ENCODE data around the gene ADSS2.

ADSS2 gene

DNA sequence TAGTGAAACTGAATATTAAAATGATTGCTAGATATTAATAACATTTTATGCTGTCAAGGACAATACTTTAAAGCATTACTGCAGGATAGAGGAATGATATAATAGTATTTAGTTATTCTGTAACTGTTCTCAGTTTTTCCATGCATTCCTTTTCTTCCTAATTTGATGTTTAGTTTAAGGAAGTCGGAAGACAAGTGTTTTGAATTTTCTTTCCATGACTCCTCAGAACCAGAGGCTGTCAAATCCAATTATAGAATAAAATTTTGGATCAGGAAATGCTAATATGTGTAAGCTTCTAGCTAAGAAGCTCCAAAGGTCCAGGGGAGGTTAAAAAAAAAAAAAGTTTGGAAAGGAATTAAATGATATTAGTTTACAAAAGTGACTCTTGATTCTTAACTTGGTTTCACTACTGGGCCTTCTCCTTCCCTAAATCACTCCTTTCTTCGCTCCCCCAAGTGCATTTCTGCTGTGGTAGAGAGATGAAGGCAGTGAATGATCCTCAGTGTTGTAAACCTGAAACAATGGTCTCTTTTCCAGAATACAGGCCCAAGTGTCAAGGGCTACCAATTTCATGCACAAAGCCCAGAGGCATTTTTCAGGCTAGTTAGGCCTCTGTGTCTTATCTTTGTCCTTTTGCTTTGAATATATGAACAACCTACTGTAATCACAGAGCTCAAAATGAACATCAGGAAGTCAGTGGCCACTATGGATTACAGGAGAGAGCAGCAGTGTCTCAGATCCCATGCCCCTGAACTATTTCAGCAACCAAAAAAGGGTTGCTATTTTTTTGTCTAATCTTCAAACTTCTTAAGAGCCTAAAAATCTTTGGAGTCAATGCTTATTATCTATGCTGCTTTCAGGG, 6.2 kb downstream of the ADSS2 start:
- peak; percentile 51 for DNase-seq

DNA sequence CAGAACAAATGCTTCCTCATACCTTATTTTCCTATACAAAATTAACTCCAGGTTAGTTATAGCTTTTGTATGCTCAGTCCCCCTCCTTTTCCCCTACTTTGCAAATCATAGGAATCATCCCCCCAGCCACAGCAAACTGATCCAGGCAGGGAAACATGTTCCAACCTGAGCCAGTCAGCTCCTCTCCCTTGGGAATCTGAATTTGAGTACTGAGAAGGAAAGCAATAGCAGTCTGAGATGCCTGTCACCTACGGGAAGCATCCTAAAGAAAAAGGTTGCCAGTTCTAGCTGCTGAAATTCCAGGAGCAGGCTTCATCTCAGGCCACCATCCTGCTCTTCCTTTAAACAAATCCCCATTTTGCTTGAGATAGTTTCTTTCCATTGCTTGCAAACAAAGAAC, 6.9 kb downstream of the ADSS2 start:
- DNase-seq, result peak; percentile 34

DNA sequence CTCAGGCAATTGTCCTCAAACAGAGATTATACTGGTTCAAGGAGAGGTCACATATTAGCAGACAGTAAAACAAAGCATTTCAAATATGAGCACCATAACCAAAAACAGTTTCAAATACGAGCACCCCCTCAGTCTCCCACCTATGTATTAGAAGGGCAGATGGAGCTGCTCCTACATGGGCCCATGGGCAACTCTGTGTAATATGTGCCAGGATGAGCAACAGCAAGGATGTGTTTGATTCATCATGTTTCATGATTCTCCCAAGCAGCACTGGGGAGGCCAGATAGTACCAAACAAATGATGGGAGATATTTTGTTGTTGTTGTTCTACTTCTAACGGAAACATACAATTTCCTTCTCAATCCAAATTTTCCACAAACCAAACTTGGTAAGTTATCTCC, 8.9 kb downstream of the ADSS2 start:
- DNase-seq, result no peak

DNA sequence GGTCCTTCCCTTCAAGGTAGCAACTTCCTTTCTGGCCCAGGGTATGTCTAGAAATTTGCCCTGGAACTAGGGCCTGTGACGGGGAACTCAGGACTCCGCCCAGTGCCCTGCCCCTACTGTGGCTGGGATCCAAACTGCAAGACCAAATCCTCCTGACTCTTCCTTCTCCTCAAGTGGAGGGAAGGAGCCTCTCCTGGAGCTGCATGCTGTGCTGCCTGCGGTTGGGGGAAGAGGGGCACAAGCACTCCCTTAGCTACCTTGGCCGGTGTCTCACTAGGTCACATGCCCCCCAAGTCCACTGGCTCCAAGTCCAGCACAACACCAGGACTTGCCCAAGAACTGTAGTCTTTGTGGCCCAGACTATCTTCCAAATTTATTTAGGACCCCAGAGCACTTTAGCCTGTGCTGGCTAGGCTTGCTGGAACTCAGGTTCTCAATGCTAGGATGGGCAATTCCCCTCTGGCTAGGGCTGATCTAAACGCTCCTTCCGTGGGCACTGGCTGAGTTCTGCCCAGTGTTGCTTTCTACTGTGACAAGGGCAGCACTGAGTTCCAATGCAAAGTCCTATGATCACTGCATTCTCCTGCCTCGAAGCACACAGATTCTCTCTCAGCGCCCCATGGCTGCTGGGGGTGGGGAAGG, 12.2 kb downstream of the ADSS2 start:
- no peak for DNase-seq

DNA sequence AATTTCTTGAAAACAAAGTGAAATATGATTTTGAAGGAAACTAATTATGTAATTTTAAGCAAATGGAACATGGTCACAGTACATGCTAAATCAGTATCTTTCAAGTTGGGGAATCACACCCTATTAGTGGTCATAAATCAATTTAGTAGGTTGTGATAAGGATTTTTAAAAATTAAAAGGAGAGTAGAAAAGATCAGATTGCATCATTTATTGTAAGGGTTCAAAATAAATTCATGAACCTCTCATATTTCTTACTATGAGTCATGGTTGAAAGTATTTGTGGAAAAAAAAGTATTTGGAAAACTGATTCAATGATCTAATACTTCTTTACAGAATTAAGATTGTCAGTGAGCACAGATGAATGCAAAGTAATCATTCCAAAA, 14.6 kb downstream of the ADSS2 start:
- DNase-seq, result peak; percentile 69

DNA sequence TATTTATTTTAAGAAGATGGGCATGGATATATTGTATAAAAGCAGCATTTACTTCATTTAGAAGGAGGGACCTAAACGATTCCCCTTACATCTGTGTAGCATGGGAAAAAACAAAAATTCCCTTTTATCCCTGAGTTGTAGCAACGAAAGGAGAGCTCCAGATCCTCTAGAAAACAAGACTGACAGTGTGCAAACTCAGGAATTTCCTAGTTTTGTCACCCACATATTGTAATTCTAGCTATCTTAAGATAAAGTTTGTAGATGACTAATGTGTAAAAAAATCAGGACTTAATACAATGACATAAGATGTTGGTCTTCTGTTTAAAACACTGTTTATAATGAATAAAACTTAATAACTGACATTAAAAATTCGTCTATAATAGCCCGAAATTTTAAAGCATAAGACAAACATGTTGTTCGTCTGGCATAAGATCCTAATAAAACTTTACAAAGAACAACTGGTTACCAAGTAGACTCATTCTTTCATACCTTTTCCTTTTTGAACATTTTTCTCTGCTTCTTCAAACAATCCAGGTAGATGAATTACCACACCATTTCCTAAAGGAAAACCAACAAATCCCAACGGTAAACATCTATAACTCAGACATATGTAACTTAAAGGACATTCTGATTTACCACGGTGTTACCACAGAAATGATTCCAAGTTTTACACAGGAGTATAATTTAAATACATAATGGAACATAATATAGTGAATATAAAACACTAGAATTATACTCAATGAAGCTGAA, 15.2 kb downstream of the ADSS2 start:
- peak; percentile 72 for DNase-seq

DNA sequence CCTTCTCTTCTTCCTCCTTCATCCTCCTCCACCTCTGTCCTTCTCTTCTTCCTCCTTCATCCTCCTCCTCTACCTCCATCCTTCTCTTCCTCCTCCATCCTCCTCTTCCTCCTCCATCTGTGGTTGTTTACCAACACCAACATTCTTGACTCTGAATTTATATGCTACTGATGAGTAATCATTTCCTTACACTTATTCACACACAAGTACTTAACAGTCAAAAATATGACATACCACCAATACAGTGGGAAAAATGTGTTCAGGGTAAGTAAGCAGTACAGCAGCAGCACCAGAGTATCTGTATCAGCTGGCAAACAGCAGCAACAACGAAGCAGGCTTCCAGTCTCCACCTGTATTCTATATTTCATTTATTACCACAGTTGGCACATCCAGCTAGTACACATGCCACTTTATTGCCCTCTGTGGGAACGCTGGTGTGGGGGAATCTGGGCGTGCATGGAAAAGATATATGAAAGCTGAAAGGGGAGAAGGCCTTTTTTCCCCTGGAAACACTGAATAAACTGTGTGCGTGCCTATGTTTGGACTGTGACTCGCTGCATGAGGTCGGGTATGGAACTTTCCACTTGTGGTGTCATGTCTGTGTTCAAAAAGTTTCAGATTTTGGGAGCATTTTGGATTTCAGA, 16.0 kb downstream of the ADSS2 start:
- DNase-seq, result peak; percentile 82

DNA sequence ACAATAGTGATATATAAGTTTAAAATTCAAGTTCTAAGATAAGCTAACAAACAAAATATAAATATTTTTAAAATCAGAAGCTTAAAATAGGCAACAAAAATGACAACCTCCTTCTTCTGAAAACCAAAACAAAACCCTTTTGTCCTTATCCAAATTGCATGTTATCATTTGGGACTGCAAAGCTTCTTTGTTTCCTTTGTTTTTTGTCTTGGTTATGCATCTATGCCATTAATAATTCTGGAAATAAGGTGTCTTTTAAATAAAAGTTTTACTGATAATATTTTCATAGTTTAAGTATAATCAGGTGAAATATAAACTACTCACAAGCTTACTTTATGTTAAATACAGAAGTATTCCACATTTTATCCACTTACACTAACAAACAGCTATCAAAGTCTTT, 20.5 kb downstream of the ADSS2 start:
- no peak for DNase-seq

DNA sequence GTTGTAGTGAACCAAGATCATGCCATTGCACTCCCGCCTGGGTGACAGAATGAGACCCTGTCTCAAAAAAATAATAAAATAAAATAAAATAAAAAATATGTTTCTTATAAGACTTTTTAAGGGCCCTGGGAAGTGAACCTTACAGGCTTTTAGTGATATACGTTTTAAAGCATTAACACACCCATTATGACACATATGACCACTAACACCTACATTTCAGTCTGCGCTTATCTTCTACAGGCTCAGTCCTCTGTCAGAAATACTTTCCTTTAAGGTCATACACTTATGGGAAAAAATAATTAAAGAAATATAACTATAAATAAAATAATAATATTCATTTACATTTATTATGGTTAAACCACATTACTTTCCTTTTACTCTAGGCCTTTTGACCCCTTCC, 21.9 kb downstream of the ADSS2 start:
- DNase-seq, result no peak

DNA sequence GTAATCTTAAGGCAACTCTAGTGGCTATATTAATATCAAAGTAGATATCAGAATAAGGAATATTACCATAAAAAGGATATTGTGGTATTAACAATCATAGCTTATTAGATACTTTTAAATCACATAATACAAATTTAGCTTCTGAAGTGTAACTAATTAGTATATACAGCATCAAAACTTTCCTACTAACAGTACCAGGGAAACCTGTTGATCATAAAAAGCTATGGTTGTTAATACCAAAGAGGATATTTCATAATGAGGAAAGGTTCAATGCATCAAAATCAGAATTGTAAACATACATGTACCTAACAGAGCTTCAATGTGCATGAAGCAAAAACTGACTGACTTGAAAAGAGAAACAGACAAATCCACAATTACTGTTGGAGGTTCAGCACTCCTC, 24.1 kb downstream of the ADSS2 start:
- DNase-seq, result no peak

DNA sequence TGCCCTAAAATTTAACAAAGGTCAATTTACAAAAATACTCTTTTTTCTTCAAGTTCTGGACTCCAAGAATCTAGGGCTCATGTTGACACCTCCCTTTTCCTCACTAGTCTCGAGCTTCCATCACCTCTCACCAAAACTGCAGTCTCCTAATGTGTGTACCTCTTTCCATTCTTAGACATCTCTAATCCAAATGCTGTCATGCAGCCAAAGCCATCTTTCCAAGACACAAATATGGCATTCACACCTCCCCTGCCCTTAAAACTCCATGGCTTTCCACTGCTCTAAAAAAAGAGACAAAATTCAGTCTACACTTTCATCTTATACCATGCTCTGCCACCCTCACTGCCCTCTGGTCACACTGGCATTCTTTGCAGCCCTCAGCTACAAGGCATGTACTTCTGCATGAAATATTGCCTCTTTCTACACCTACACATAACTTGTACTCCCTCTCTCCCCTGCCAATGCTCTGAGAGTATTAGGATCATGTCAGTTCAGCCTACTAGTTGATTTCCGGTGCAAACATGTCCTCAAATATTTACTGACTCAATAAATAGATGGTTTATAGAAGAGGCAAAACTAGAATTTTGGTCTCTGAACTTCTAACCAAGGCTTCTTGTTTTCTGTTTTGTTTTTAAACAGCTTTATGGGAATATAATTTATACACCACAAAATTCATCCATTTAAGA, 26.9 kb downstream of the ADSS2 start:
- no peak for DNase-seq

DNA sequence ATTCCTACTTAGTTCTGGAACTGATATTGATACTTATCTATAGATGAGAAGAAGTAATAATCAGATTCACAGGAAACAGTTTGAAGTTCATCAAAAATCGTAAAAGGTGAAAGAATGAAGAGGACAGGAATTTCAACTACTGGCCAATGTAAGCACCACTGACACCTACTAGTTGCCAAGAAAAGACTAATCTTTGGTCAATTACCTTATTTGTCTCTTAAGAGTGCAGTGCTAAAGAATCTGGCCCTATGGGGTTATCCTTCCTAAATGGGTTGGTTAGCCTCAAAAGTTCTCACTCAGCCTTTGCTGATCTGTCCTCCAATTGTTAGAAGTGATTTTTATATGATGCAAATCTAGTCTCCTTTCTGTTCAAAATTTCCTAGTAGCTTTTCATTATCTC, 29.5 kb downstream of the ADSS2 start:
- no peak for DNase-seq

DNA sequence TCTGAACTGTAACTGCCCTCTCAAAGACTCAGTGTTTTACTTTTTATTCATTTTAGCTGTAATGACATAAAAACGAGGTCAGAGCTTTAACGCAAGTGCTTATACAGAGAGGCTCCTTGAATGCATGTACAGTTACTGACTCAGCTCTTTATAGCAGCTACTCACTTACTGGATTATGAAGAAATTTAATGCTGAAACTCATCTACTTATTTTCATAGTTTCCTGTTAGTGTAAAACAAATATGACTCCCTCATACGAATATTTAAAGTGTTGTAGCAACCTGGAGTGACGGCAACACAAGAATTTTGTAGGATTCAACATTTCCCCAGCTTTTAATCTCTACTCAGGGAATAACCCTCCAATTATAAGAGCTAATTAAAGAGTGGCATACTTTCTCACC, 32.7 kb downstream of the ADSS2 start:
- DNase-seq, result no peak

DNA sequence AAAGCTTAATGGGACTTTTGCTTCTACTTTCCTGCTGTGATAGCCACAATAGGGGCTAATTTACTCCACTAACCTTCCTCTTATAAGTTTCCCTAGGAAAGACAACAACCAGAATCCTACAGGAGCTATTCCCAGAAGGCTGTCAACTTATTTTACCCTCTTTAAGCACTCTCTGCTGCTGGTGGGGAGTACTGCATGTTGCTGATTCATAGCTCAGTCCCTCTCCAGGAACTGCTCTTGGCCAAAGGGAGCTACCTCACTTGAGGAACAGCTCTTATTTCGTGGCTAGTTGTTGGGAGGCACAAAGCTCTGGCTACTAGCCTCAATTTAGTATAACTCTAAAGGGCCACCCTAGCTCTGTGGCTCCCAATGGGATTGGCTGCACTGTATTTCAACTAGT, 37.2 kb downstream of the ADSS2 start:
- peak; percentile 17 for DNase-seq

DNA sequence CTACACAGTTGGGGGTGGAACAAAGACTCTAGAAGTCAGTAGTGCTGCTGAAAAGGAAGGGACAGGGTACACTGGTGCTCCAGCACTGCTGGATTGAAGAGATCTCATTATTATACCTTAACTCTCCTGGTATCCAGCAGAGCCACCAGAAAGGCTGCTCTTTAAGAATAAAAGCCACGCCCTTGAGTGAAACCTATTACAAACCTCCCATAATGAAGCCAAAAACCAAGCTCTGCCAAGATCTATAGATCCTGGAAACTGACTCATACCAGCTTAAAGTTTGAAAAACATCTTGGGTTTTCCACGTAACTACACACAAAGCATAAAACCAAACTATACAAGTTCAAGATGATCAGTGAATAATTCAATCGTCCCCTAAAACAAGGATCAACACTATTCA, 38.0 kb downstream of the ADSS2 start:
- DNase-seq, result no peak

DNA sequence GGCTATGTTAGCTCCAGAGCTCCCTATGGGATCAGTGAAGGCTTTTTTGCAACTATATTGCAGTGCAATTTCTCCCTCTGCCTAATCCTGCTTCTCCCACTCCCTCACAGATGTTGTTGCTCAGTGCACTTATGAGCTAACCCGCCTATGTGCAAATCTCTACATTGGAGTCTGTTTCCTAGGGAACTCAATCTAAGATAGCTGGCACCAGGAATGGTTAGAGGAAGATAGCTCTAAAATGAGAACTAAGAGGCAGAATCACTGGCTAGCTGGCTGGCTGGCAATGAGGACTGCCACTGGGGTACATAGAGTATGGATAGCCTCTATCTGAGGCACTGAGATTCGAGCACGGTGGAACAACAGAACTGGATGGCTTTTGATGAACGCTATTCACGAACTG, 39.5 kb downstream of the ADSS2 start:
- no peak for DNase-seq

DNA sequence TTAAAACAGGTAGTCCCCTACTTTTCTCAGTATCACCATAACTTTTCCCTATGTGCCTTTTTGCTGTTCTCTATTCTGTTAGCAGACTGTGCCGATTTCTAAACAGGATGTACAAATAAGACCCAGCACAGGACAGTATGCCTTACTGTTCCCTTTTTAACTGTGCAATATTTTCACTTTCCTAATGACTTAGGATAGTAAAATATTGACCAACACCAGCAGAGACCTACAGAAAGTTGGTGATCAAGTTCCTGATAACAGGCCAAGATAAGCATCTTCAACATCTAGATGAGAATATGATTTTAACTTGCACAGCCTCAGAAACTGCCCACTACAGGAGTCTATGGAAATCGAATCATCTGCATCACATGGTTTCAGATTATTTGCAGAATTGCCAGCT, 42.0 kb downstream of the ADSS2 start:
- no peak for DNase-seq

DNA sequence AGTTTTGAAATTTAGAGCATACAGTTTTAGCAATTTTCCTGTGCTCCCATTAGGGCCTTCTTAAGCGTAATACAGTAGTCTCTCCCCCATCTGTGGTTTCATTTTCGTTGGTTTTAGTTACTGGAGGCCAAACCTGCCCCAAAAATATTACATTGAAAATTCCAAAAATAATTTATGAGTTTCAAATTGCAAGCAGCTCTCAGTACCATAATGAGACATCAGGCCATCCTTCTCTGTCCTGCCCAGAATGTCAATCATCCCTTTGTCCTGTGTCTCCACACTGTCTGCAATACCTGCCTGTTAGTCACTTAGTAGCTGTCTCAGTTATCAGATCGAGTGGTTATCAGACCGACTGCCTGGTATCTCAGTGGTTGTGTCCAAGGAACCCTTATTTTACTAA, 45.4 kb downstream of the ADSS2 start:
- no peak for DNase-seq

DNA sequence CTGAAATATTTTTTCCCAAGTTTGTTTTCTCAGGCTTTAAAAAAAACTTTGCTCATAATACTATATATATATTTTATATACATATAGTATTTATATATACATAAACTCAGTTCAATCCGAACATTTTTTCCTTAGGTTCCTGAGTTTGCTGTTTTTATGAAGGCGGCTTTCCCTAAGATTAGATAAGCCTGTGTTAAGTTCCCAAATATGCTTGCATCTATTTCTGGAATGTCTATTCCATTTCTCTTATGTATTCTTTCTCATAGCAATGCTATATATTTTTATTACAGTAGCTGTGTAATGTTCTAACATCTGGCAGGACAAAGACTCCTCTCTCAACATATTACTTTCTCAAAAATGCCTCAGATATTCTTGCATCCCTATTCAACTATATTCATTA, 45.9 kb downstream of the ADSS2 start:
- DNase-seq, result peak; percentile 24

DNA sequence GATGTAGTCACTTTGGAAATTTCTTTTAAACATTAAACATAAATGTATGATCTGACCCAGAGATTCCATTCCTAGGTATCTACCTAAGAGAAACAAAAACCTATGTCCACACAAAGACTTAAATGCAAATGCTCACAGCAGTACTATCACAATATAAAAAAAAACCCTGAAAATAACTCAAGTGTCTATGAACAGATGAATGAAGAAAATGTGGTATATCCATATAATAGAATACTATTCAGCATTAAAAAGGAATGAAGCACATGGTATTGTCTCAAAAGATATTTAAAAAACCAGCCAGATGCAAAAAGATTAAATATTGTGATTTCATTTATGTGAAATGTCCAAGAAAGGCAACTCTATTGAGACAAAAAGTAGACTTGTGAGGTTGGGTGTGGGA, 48.3 kb downstream of the ADSS2 start:
- no peak for DNase-seq

DNA sequence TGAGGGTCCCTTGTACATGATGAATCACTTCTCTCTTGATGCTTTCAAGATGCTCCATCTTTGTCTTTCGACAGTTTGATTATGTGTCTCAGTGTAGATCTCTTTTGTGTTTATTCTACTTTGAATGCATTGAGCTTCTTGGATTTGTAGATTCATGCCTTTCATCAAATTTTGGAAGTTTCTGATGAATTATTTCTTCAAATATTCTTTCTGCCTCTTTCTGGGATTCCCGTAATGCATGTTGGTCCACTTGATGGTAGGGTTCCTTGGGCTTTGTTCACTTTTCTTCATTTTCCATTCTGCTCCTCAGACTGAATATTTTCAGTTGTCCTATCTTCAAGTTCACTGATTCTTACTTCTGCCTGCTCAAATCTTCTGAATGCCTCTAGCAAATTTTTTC, 50.7 kb downstream of the ADSS2 start:
- no peak for DNase-seq

DNA sequence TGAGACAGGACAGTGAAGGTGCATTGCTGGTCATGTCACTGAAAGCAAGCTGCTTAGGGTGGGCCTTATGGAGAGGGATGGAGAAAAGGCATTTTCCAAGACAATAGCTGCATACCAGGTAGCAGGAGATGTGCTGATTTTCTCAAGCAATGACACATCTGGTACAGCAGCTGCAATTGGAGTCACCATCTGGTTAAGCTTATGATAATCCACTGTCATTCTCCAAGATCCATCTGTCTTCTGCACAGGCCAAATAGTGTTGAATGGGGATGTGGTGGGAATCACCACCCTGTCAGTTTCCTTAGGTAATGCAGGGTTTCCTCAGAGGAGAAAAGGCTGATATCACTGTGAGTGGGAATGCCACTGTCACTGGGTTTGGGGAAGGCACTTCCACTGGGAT, 54.6 kb downstream of the ADSS2 start:
- DNase-seq, result no peak

DNA sequence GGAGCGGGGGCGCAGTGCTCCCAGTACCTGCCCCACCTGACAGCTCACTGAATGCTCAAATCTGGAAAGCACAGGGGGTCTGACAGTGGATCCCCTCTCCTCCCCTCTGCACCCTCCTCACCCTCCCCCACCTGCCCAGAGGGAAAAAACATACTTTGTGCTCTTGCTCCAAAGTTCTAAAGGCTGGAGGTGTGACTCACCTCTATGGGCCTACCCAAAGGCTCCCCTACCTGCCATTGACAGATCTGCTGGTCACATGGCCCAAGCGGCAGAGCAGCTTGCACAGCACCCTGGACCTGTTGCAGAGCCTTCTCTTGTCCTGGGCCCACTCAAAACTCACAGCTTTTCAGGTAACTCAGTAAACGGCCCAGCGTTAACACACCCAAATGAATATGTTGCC, 55.7 kb downstream of the ADSS2 start:
- DNase-seq, result no peak
